Thyroid gland (tissue), 4 donors: ENCODE data around the gene TMEM198. TPM values are rescaled to one million over a fixed set of nuclear protein-coding genes. Genes with fewer than 3 reads are reported as not detected.

Experiments
- DNase-seq, 2 donors: peaks; one replicate each; pipeline ENCODE4 v3.0.0-alpha.2; 2019
- H3K27ac ChIP-seq, 3 donors: fragments of 200-600 bp; sonication (generic); 1 replicate in 2 of 3; 2 replicates in 1 of 3; pipeline ENCODE4 v1.5.1; 2016 to 2019; ENCODE audit warnings: mild to moderate bottlenecking in 1 of 3, moderate library complexity in 1 of 3
- H3K27me3 ChIP-seq: fragments of 200-600 bp; sonication (generic); one replicate; pipeline ENCODE4 v1.5.1; 2019
- H3K36me3 ChIP-seq, 2 donors: fragments of 200-600 bp; sonication (generic); one replicate each; pipeline ENCODE4 v1.5.1; 2016 to 2019
- H3K4me1 ChIP-seq, 2 donors: fragments of 200-600 bp; sonication (generic); one replicate each; pipeline ENCODE4 v1.5.1; 2017 to 2019
- H3K4me3 ChIP-seq, 3 donors: fragments of 200-600 bp; sonication (generic); replicated peaks in 1 of 3; 1 replicate in 2 of 3; 2 replicates in 1 of 3; pipeline ENCODE4 v1.5.1; 2016; ENCODE audit warnings: mild to moderate bottlenecking in 1 of 3
- H3K9me3 ChIP-seq: fragments of 200-600 bp; sonication (generic); one replicate; pipeline ENCODE4 v1.5.1; 2017
- POLR2A ChIP-seq, 2 donors: fragments of 450-650 bp; IDR thresholded peaks; one replicate each; pipeline ENCODE4 v1.6.1; 2017; ENCODE audit warnings: antibody characterized with exemption in 2 of 2, mild to moderate bottlenecking in 2 of 2, moderate library complexity in 1 of 2
- WGBS, 2 donors: methylation state at CpG; one replicate each; pipeline ENCODE4 v1.1.5; 2017; 5-methylcytosine and 5-hydroxymethylcytosine counted together
- intact Hi-C: fragments of 100-400 bp; cut with DNase I; formaldehyde crosslinking; loops from one replicate; pipeline ENCODE4 v1.15.1; 2023
- total RNA-seq, 4 donors: library from RNA; depleted of rRNA; stranded (reverse); fragments of >200 nt; gene quantifications; one replicate each; pipeline ENCODE4 v1.2.3, GENCODE V29; 2016
- TF ChIP-seq, protein P1 (sequence below), 6 experiments: fragments of 200-600 bp in 3 of 6; fragments of 450-650 bp in 3 of 6; sonication (generic) in 3 of 6; IDR thresholded peaks; one replicate each; pipeline ENCODE4 v1.5.1; 2016 to 2019; ENCODE audit warnings: antibody characterized with exemption in 6 of 6, mild to moderate bottlenecking in 2 of 6, inconsistent platforms in 1 of 6, moderate library complexity in 1 of 6

TMEM198 gene
- total RNA-seq, 4 donors from 2014 or later: 4.6 to 10.9 (median 5.4) TPM

DNA sequence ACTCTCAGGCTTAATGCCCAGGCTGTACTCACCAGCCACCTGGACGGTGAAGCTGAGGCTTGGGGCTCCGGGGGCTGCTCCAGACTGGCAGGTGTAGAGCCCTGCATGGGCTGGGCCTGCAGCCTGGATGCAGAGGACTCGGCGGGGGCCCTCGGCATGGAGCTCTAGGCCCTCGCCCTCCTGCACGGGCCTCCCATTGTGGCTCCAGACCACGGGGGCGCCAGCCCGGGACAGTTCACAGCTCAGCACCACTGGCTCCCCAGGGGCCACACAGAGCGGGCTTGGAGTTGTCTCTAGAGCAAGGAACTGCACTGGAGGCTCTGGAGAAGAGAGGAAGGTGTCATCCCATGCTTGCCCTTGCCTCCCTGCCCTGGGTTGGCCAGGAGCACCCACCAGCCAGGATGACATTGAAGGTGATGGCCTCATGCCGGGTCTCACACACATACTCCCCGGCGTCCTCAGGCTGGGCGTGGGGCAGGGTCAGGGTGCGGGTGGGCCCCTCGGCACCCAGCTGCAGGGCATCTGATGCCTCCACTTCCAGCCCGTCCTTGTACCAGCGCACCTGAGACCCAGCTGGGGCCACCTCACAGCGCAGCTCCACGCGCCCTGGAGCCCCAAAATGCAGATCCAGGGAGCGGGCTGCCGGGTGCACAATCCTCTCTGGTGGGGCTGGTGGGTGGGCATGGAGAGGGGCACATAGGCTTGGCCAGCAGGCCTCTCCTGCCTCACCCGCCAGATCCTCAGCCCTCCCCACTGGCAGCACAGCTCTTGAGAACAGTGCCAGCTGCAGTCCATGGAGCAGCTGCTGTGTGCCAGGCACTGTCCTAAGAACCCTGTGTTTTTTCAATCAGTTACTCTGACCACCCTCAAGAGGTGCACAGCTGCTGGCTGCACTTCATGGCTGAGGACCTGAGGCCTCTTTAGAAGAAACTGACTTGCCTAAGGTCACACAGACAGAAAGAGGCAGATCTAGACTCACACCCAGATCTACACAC, 14.3 kb downstream of the TMEM198 start:
- H3K4me3 ChIP-seq: no peak overlapping the region
- peaks cover 2 to 10% of the 10 kb centered on the region in 2 donors for H3K4me1 ChIP-seq
- 93 to 100% methylated on average over 1 to 10 of the region's 25 CpGs for WGBS, 2 donors
- H3K9me3 ChIP-seq: no peaks in the 10 kb centered on the region
- intact Hi-C loops: no loop called here
- no peak for DNase-seq
- no peak overlapping the region for H3K27ac ChIP-seq
- TF ChIP-seq, protein P1, sequence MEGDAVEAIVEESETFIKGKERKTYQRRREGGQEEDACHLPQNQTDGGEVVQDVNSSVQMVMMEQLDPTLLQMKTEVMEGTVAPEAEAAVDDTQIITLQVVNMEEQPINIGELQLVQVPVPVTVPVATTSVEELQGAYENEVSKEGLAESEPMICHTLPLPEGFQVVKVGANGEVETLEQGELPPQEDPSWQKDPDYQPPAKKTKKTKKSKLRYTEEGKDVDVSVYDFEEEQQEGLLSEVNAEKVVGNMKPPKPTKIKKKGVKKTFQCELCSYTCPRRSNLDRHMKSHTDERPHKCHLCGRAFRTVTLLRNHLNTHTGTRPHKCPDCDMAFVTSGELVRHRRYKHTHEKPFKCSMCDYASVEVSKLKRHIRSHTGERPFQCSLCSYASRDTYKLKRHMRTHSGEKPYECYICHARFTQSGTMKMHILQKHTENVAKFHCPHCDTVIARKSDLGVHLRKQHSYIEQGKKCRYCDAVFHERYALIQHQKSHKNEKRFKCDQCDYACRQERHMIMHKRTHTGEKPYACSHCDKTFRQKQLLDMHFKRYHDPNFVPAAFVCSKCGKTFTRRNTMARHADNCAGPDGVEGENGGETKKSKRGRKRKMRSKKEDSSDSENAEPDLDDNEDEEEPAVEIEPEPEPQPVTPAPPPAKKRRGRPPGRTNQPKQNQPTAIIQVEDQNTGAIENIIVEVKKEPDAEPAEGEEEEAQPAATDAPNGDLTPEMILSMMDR (IDR thresholded peaks at IDR 0.05): no peak
- peaks cover 0 to 3% of the 10 kb centered on the region in 2 donors for H3K36me3 ChIP-seq
- no peaks in the 10 kb centered on the region for H3K27me3 ChIP-seq

DNA sequence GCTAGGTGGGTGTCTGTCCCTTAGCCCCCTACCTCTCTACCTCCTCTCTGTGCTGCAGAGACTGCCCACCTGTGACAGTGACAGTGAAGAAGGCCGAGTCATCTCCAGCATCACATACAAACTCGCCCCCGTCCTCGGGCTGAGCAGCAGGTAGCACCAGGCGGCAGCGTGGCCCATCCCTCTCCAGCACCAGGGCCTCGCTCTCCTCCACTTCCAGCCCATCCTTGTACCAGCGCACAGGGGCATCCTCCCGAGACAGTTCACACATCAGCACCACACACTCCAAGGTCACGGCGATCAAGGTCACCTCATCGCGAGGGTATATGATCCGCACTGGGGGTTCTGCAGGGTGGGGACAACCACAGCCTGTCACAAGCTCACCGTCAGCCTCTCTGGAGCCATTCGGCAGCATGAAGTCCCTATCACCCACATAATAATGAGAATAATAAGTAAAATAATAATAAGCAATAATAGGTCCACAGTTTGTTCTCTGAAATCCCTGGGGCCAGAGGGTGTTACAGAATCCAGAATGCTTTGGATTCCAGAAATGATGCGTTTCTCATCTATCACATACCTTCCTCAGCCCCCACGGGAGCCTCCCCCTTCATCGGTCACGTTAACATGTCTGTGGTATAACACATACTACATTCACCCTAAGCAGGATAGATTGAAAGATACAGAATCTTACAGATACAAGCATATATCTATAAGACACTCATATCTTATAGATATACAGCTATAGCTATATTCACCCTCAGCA, 15.5 kb downstream of the TMEM198 start:
- Histone ChIP-seq H3K27me3 (no peaks in the 10 kb centered on the region), H3K9me3 (no peaks in the 10 kb centered on the region), H3K4me3 (no peak overlapping the region), H3K4me1 (peaks cover 0 to 6% of the 10 kb centered on the region in 2 donors), H3K36me3 (peaks cover 0 to 8% of the 10 kb centered on the region in 2 donors), H3K27ac (no peak overlapping the region)
- DNase-seq: no peak
- TF ChIP-seq, protein P1 (IDR thresholded peaks at IDR 0.05): no peak
- no peak for TF ChIP-seq POLR2A (IDR thresholded peaks at IDR 0.05)
- intact Hi-C loops: no loop called here
- WGBS, 2 donors: 89 to 94% methylated on average over 20 of the region's 20 CpGs

GRCh38 chr2:219560037-219560892, 16.4 kb downstream of the TMEM198 start:
- no peak for TF ChIP-seq POLR2A (IDR thresholded peaks at IDR 0.05)
- TF ChIP-seq, protein P1 (IDR thresholded peaks at IDR 0.05): peak; percentile 4 to 93 (median 50)
- intact Hi-C loops: no loop called here
- H3K4me3 ChIP-seq: no peak overlapping the region
- no peak overlapping the region for H3K27ac ChIP-seq
- no peak for DNase-seq
- no peaks in the 10 kb centered on the region for H3K9me3 ChIP-seq
- peaks cover 0 to 6% of the 10 kb centered on the region in 2 donors for H3K4me1 ChIP-seq
- peaks cover 0 to 8% of the 10 kb centered on the region in 2 donors for H3K36me3 ChIP-seq
- H3K27me3 ChIP-seq: no peaks in the 10 kb centered on the region
- WGBS, 2 donors: 38 to 44% methylated on average over 5 to 6 of the region's 8 CpGs

- 74 to 93% methylated on average over 3 of the region's 3 CpGs for WGBS, 2 donors
- Histone ChIP-seq H3K27ac (no peak overlapping the region), H3K36me3 (peaks cover 0 to 8% of the 10 kb centered on the region in 2 donors), H3K4me3 (no peak overlapping the region), H3K27me3 (no peaks in the 10 kb centered on the region), H3K4me1 (peaks cover 0 to 6% of the 10 kb centered on the region in 2 donors), H3K9me3 (no peaks in the 10 kb centered on the region)
- DNase-seq: no peak
- TF ChIP-seq POLR2A (IDR thresholded peaks at IDR 0.05): no peak
- TF ChIP-seq, protein P1 (IDR thresholded peaks at IDR 0.05): no peak
- intact Hi-C loops: no loop called here
Observed at GRCh38 chr2:219560893-219561178, 17.0 kb downstream of the TMEM198 start.
